HG03521 (cell line): Measurements from ENCODE around the gene PRPF8.

Experiments used
- ATAC-seq: cut with Tn5 transposase; IDR thresholded peaks from one replicate; pipeline ENCODE4 v1.9.1; 2021; ENCODE audit warnings: mild to moderate bottlenecking, moderate library complexity; ENCODE audit not compliant: unreplicated experiment

PRPF8 gene

DNA sequence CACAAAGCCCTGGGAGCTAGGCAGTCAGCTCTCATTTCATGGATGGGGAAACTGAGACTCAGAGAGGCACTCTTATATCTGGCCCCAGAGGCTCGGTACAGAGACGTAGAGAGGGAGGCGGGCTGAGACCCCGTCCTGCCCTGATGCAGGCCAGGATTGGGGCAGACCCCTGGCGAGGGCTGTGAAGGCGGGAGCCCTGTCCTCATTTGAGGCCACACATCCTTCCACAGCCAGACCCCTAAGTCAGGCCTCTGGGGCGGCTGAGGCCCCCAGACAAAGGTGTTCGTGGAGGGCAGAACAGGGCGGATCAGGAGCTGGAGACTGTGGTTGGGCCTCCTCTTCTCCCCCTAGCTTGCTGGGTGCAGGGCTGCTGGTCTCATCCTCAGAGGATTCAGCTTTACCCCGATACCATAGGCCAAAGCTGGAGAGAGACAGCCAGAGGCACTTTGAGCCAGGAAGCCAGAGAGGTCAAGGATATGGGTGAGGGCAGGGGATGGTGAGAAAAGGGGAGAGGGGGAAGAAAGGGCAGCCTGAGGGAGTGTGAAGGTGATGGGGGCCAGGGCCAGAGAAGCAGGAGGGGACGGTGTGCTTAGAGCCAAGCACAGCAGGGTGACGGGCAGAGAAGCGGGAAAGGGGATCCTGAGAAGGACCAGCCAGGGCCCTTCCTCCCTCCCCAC is 38.3 kb downstream of the PRPF8 start:
- no peak for ATAC-seq

DNA sequence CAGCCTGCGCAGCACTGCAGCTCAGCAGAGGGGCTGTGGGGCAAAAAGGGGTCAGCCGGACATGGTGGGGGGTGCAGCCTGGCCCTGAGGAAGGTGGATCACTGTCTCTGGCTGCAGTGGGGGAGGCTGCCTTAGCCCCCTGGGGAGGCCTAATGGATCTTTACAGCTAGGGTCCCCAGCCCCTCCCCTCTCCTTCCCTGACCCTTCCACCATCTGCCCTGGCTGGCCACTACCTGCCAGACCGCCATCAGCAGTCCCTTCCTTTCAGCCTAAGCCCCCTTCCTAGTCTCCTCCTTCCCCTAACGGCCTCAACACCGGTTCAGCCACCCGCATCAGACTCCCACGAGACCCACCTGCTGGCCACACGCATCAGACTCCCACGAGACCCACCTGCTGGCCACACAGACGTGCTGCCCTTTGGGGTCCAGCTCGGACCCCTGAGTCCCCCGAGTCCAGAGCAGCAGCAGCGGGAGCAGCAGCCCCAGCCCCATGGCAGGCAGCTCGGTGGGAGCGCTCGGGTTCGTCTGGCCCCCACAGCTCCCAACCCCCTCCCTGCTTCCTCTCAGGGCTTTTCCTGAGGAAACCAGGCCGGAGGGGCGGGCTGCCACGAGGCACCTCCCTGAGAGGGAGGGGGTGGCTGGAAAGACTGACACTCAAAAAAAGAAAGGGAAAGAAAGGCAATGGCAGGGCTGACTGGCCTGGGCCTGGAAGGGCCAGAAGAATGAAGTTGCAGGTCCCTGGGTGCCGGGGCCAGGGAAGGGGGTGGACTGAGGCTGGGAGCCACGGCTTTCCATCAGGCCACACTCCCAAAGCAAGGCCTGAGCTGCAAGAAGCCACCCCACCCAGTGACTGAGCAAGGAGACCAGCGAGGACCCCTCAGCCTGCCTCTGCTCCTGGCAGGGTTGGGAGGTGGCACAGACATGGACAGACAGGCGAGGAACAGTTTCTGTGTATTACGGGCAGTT is 39.2 kb downstream of the PRPF8 start, which contains the start of gene SCARF1:
SCARF1 (minus strand) TSS at position 526 of the 965 bp plus-strand sequence; CDS start at position 491, 35 bp downstream.
- ATAC-seq, result no peak

GRCh38 chr17:1644493-1645206 is 40.0 kb downstream of the PRPF8 start:
- ATAC-seq, result no peak

DNA sequence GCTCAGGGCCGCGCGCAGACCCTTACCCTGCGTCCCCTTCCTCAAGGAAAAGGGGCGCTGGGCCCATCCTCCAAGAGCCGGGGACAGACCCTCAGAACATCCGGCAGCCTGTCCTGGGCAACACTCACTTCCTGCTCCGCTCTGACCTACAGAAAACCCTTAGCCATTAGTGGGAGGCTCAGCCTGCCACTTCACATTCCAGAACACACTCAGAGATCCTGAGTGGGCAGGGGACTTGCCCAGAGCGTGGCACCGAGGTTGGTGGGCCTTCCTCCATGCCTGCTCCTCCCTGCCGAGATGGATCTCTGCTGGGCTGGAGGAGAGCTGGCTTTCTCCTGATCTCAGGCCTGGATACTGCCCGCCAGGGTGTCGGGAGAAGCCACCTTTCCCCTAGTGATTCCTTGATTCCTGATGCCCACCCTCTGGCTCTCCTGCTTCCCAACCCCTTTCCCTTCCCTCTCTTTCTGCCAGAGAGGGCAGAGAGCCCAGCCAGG is 40.6 kb downstream of the PRPF8 start:
- ATAC-seq, result no peak

DNA sequence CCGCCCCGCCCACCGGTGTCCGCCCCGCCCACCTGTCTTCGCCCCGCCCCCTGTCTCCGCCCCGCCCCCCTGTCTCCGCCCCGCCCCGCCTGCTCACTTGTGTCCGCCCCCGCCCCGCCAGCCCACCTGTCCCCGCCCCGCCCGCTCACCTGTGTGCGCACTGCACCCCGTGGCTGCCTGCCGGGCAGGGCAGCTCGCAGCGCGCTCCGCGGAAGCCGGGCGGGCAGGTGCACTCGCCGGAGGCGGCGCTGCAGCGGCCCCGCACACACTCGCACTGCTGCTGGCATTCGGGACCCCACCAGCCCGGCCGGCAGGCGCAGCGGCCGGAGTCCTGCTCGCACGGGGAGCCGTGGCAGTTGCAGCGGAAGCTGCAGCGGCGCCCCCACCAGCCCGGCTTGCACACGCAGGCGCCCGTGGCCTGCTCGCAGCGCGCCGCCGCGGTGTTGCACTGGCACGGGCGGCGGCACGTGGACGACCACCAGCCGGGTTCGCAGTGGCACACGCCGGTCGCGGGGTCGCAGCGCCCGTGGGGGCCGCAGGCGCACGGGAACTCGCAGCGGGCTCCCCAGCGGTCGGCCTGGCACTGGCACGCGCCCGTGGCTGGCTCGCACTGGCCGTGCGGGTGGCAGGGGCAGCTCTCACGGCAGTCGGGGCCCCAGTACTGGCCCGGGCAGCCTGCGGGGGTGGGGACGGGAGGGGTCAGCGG is 41.2 kb downstream of the PRPF8 start:
- ATAC-seq, result no peak

GRCh38 chr17:1641065-1641403 is 43.6 kb downstream of the PRPF8 start:
- no peak for ATAC-seq

GRCh38 chr17:1640329-1641064 is 44.2 kb downstream of the PRPF8 start:
- no peak for ATAC-seq

GRCh38 chr17:1639549-1640180 is 45.0 kb downstream of the PRPF8 start:
- no peak for ATAC-seq

DNA sequence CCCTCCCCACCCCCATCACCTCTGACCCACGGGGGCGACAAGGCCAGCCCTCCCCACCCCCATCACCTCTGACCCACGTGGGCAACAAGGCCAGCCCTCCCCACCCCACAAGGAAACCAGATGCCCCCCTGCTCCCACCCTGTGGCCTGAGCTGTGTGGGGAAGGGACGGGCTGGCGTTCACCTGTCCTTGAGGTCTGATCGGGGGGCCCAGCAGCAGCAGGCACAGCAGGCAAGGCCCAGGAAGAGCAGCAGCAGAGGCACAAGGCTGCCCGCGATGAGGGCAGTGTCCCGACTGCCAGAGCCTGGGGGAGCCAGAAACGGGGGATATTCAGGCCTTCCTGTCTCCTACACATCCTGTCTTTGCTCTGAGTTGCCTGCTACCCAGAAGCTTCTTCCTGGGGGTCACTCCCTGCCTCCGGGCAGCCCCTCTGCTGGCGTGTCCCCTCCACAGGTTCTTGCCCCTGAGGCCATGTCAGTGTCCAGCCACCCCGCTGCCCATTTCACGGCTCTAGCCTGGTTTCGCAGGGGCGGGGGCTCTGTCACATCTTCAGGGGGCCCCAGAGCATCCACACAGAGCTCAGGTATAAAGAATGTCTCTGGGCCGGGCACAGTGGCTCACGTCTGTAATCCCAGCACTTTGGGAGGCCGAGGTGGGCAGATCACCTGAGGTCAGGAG is 45.9 kb downstream of the PRPF8 start:
- ATAC-seq, result no peak

GRCh38 chr17:1638171-1638590 is 46.5 kb downstream of the PRPF8 start:
- no peak for ATAC-seq

DNA sequence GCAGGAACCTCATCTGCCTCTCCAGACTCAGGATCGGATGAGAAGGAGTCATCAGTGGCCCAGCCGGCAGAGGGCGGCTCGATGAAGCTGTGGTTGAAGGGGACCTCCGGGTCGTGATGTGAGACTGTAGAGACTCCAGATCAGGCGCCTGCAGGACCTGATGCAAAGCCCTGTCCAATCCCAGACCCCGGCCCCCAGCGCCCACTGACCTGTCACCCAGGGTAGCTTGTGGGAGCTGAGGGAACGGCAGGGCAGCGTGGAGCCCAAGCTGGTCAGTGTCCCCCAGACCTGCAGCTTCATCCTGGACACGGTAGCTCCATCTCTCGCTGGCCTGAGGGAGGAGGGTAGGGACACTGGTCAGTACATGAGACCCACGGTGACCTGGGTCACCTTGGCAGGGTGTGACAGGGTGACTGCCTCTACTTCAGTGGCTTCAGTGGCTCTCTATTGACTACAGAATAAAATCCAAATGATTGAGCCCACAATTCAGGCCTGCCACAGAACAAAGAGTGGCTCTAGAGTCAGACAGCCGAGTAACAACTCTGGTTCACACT is 47.9 kb downstream of the PRPF8 start:
- ATAC-seq, result no peak

- ATAC-seq, result no peak
Measured at GRCh38 chr17:1635675-1636465, 48.8 kb downstream of the PRPF8 start.

GRCh38 chr17:1634841-1635650 is 49.6 kb downstream of the PRPF8 start:
- no peak for ATAC-seq

DNA sequence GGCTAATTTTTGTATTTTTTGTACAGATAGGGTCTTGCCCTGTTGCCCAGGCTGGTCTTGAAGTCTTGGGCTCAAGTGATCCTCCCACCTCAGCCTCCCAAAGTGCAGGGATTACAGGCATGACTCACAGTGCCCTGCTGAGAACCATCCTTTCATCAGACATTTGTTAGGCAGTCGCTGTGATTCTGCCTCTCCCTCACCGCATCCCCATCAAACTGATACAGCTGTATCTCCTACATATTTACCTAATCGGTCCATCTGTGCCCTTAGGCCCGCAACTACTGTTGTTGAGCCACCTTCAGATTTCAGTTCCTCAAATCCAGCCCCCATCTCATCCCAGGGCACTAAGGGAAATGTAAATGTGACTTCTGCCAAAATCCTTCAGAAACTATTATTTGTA is 54.0 kb downstream of the PRPF8 start:
- no peak for ATAC-seq

GRCh38 chr17:1629504-1630310 is 55.0 kb downstream of the PRPF8 start:
- no peak for ATAC-seq

DNA sequence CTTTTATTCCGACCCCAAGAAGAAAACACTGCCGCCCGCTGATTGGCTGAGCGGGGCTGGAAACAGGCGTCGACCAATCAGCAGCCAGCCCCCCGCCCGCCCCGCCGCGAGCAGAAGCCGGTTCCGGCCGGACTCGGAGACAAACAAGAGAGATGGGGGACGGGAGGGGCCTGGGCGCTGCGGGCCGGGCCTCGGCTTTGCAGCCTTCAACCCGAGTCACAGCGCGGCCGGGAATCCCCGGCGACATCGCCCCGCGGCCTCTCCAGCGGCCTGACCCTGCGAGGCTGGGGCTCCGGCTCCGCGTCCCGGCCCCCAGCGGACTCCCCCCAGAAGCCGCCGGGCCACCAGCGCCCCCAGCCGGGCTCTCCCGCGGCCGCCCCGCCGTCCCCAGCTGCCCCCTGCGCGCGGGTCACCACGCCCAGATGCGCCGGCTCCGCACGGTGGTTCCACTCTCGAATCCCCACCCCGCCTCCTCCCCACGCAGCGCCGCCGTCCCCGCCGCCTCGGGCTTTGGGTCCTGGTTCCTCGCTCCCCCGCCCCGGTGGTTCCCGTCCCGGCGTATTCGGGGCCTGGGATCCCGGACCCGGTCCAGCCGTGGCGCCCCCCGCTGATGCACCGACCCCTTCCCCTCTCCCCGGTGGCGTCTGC is 55.7 kb downstream of the PRPF8 start:
- peak; percentile 47 for ATAC-seq
